HepG2 (cell line): ENCODE results near the gene NELFB. TPM values are rescaled to one million over a fixed set of nuclear protein-coding genes. Genes with fewer than 3 reads are reported as not detected.

Experiments used
- BATF2 ChIP-seq: sonication (generic); formaldehyde crosslinking; IDR thresholded peaks from 2 replicates; pipeline ENCODE4 v1.8.0; 2022; ENCODE audit warnings: mild to moderate bottlenecking, missing genetic modification reagents, moderate library complexity
- CAMTA2 ChIP-seq: sonication (generic); formaldehyde crosslinking; IDR thresholded peaks from 2 replicates; pipeline ENCODE4 v1.4.0; 2020; ENCODE audit warnings: mild to moderate bottlenecking, missing genetic modification reagents, borderline replicate concordance
- ELF3 ChIP-seq: IDR thresholded peaks from 2 replicates; pipeline ENCODE4 v1.6.1; 2016; ENCODE audit warnings: missing genetic modification reagents, missing compliant biosample characterization
- HES4 ChIP-seq: sonication (generic); formaldehyde crosslinking; IDR thresholded peaks from 2 replicates; pipeline ENCODE4 v1.9.0; 2021; ENCODE audit warnings: mild to moderate bottlenecking, missing genetic modification reagents, borderline replicate concordance
- KLF15 ChIP-seq: sonication (generic); formaldehyde crosslinking; IDR thresholded peaks from 2 replicates; pipeline ENCODE4 v1.8.1; 2023; ENCODE audit warnings: borderline replicate concordance, mild to moderate bottlenecking, inconsistent platforms, missing genetic modification reagents, mixed read lengths
- MAX ChIP-seq: IDR thresholded peaks from 2 replicates; pipeline ENCODE4 v1.6.1; 2012; ENCODE audit warnings: inconsistent platforms
- RAD21 ChIP-seq: fragments of 450-650 bp; formaldehyde crosslinking; IDR thresholded peaks from 2 replicates; pipeline ENCODE4 v1.5.0; 2020; ENCODE audit warnings: mild to moderate bottlenecking
- STAG1 ChIP-seq: sonication (generic); formaldehyde crosslinking; IDR thresholded peaks from 2 replicates; pipeline ENCODE4 v1.4.0; 2020; ENCODE audit warnings: missing genetic modification reagents
- TFDP1 ChIP-seq: IDR thresholded peaks from 2 replicates; pipeline ENCODE4 v1.6.1; 2016; ENCODE audit warnings: missing compliant biosample characterization, missing genetic modification reagents, borderline replicate concordance
- USF2 ChIP-seq, 2 experiments: sonication (generic) in 1 of 2; formaldehyde crosslinking in 1 of 2; IDR thresholded peaks; 2 replicates each; pipeline versions ENCODE4 v1.5.1 to v1.6.1; 2011 to 2020; ENCODE audit warnings: borderline replicate concordance in 1 of 2, low read depth in 1 of 2, low read length in 1 of 2, mild to moderate bottlenecking in 1 of 2, missing genetic modification reagents in 1 of 2, moderate library complexity in 1 of 2
- ZGPAT ChIP-seq: IDR thresholded peaks from 2 replicates; pipeline ENCODE4 v1.6.1; 2016; ENCODE audit warnings: mild to moderate bottlenecking
- ZNF124 ChIP-seq: sonication (generic); formaldehyde crosslinking; IDR thresholded peaks from 2 replicates; pipeline ENCODE4 v1.4.0; 2020; ENCODE audit warnings: missing genetic modification reagents
- ZNF160 ChIP-seq: sonication (generic); formaldehyde crosslinking; IDR thresholded peaks from 2 replicates; pipeline ENCODE4 v1.8.0; 2022; ENCODE audit warnings: mild to moderate bottlenecking, inconsistent platforms, missing genetic modification reagents
- ZNF44 ChIP-seq: sonication (generic); formaldehyde crosslinking; IDR thresholded peaks from 2 replicates; pipeline ENCODE4 v1.5.1; 2020; ENCODE audit warnings: mild to moderate bottlenecking, missing genetic modification reagents
- ZNF563 ChIP-seq: sonication (generic); formaldehyde crosslinking; IDR thresholded peaks from 2 replicates; pipeline ENCODE4 v1.8.0; 2022; ENCODE audit warnings: mild to moderate bottlenecking, moderate library complexity, missing genetic modification reagents
- ZNF574 ChIP-seq: sonication (generic); formaldehyde crosslinking; IDR thresholded peaks from 2 replicates; pipeline ENCODE4 v1.4.0; 2020; ENCODE audit warnings: missing genetic modification reagents
- ZNF672 ChIP-seq: sonication (generic); formaldehyde crosslinking; IDR thresholded peaks from 2 replicates; pipeline ENCODE4 v1.8.1; 2022; ENCODE audit warnings: missing genetic modification reagents
- ZNF768 ChIP-seq: sonication (generic); formaldehyde crosslinking; IDR thresholded peaks from 2 replicates; pipeline ENCODE4 v1.4.0; 2020; ENCODE audit warnings: missing genetic modification reagents
- ZSCAN5A ChIP-seq: sonication (generic); formaldehyde crosslinking; IDR thresholded peaks from 2 replicates; pipeline ENCODE4 v1.8.0; 2022; ENCODE audit warnings: mild to moderate bottlenecking, missing genetic modification reagents, borderline replicate concordance
- polyA plus RNA-seq, 8 experiments: library from polyadenylated mRNA; depleted of rRNA in 3 of 8; stranded (reverse) in 7 of 8; unstranded in 1 of 8; fragments of >200 nt; fragmentation: Illumina TruSeq in 4 of 8; extraction: Trizol in 4 of 8; gene quantifications; 2 replicates each; pipeline versions ENCODE4 v1.2.1 to v1.2.3, GENCODE V29; 2011 to 2016; ENCODE audit warnings: low read depth in 4 of 8, missing spikeins in 1 of 8, mixed read lengths in 1 of 8; ENCODE audit not compliant: insufficient read depth in 1 of 8
- total RNA-seq, 5 experiments: library from RNA; depleted of rRNA; stranded (reverse); fragments of >200 nt; fragmentation: Illumina TruSeq; extraction: Trizol; gene quantifications; 2 replicates each; pipeline ENCODE4 v1.2.3, GENCODE V29; 2016; ENCODE audit warnings: low read depth in 1 of 5

The NELFB gene
- total and polyA plus RNA-seq, 2 of the 13 experiments (the other 11 are each of a cell fraction or from before 2014, with no cell fraction given), result 26.5 to 45.8 TPM

GRCh38 chr9:137295238-137295811 lies 40.2 kb downstream of the NELFB start (continued):
- TF ChIP-seq TFDP1 (CRISPR knock-in tag) (peak; percentile 1; the same call in 1 of the 2 replicates), RAD21 (CRISPR knock-in tag) (peak; percentile 81), ZNF44 (CRISPR knock-in tag) (no peak), BATF2 (CRISPR knock-in tag) (no peak), ZNF124 (no peak), MAX (peak; percentile 67; the same call in 1 of the 2 replicates), USF2 (IDR thresholded peaks at IDR 0.05; ENCODE audit: low read depth, low read length) (no peak), USF2 (CRISPR knock-in tag; IDR thresholded peaks at IDR 0.05; ENCODE audit: borderline replicate concordance) (no peak), ZSCAN5A (CRISPR knock-in tag) (no peak), KLF15 (CRISPR knock-in tag) (0 out of 2 replicates have a peak, but pooled peaks have one; percentile 10), ZNF563 (CRISPR knock-in tag) (0 out of 2 replicates have a peak, but pooled peaks have one; percentile 35), ZNF672 (no peak), STAG1 (CRISPR knock-in tag) (peak; percentile 48; the same call in 1 of the 2 replicates), ZNF574 (CRISPR knock-in tag) (peak; percentile 30; the same call in 1 of the 2 replicates), ZNF160 (no peak), HES4 (CRISPR knock-in tag) (no peak), CAMTA2 (CRISPR knock-in tag) (0 out of 2 replicates have a peak, but pooled peaks have one; percentile 2), ZGPAT (no peak), ZNF768 (CRISPR knock-in tag) (no peak), ELF3 (CRISPR knock-in tag) (no peak)
